GM18498 (cell line): Measurements from ENCODE around the gene VSIG10L2.
"Not testable (repeated sequence)": the region's sequence is repeated elsewhere in the genome, so short reads cannot be mapped to it uniquely, and the experiment has no call there.

Experiments used
- ATAC-seq: cut with Tn5 transposase; IDR thresholded peaks from one replicate; pipeline ENCODE4 v1.9.1; 2021; ENCODE audit warnings: mild to moderate bottlenecking, moderate library complexity; ENCODE audit not compliant: unreplicated experiment

The VSIG10L2 gene

DNA sequence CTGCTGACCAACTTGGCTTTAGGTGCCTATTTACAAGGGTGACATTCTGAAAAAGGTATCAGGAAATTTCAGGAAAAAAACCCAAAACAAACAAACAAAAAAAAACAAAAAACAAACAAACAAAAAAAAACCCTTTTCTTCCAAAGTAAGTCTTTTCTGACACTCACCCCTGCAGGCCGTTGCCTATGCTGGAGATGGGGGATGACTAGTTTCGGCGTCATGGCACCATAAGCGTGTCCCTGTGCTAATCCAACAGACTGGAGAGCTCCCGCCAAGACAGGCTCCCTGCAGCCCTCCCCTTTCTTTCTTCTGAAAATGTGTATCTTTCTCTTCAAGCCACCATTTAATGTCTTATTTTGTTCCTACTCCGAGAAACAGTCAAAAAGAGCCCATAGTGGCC, 13.7 kb downstream of the VSIG10L2 start:
- ATAC-seq: no peak

DNA sequence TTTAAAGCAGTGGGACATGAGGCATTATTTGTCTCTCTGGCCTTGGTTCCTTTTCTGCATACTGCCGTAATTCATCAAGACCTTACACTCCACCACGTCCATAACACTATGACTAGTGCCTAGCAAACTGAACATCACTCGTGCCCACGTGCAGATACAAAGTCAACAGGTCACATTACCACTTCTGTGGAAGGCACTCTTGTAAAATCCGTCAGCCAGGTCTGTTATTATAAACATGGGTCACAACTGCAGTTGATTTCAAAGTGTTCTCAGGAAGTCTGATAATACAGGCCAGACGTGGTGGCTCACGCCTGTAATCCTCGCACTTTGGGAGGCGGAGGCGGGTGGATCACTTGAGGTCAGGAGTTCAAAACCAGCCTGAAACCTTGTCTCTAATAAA, 14.1 kb downstream of the VSIG10L2 start:
- ATAC-seq: no peak

DNA sequence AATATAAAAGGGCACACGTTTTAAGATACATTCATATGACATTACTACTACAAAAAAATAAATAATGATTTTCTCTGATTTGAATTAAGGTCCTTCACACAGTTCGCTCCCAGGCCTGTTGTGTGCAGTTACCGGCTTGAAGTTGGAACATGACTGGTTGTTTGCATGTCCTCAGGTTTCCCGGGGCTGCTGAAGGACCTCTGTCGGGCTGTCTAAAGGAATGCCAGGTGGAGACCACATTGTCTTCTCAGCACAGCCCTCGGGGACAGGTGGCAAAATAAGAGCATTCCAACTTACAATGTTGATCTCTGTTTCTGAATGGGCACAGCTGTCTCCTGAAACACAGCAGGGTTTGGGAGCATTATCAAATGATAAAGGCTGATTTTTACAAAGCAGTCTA, 14.9 kb downstream of the VSIG10L2 start:
- ATAC-seq: no peak

DNA sequence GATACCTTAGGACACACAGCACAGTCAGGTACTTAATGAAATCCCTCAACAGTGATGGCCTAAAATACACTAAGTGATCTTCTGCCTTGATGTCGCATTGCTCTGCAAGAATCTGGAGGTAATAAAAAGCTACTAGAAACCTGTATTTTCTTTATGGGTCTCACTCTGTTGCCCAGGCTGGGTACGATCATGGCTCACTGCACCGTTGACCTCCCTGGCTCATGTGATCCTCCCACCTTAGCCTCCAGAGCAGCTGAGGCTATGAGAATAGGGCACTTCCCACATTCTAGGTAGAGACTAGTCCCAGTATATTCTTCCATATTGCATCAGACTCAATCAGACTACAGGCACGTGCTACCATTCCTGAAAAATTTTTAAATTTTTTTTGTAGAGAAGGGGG, 21.7 kb downstream of the VSIG10L2 start:
- no peak for ATAC-seq

DNA sequence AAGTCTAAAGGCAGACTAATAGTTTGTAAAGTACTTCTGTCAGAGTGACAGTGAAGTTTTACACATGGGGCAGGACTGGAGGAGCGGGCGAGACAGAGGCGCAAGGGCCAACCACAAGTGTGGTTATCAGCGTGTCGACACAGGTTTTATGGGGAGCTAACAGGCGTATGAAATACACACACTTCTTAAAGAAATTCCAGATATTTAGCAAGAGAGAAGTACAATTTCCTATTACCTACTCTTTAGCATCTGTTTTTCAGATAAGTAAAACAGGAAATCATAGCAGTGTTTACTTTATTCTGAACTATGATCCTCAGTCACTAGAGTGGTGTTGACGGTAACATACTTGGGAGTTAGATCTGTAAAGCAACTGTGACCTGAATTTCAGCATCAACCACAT, 22.5 kb downstream of the VSIG10L2 start:
- no peak for ATAC-seq

DNA sequence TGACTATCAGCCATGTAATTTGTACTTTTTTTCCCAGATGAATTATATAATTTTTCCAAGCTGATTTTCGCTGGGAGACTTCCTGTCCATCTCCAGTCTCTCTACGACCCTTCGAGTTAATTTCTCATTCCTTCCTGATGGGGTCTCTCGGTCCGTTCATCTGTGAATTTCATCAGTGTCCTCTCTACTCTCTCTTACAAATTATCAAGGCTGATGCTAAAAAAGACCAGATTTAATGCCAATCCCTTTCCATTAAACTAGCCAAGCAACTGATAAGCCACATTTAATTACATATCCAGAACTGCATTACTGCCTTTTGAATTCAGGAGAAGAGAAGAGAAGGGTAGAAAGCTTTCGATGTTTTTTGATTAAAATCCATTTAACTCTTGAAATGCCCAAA, 25.8 kb downstream of the VSIG10L2 start:
- ATAC-seq: no peak

DNA sequence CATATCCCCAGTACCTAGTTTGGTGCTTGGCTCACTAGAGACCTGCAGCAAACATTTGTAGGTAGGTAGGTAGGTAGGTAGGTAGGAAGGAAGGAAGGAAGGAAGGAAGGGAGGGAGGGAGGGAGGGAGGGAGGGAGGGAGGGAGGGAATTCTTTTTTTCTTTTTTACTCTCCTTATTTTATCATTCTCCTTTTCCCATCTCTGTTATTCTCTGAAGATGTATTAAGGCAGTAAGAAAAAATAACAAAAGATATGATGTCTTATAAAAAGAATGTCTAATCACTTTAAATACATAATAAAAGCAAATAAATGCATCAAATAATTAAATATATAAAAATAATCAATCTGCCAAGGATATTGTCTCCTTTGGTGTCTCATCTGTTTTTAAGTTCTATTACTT, 28.4 kb downstream of the VSIG10L2 start:
- no peak for ATAC-seq

DNA sequence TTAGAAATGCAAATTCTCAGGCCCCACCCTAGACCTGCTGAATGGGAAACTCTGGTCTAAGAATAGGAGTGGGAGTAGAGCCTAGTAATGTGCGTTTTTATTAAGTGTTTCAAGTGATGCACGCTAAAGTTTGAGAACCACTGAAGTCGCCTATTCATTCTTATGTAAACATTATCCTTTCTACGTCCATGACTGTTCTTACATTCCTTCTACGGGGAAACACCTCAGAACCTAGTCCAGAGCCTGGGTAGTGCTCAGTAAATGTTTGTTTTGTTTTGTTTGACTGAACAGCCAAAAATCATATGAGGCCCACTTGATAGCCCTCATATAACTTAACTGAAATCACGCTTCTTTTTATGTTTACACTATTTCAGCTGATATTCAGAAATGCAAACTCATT, 29.8 kb downstream of the VSIG10L2 start:
- ATAC-seq: no peak

DNA sequence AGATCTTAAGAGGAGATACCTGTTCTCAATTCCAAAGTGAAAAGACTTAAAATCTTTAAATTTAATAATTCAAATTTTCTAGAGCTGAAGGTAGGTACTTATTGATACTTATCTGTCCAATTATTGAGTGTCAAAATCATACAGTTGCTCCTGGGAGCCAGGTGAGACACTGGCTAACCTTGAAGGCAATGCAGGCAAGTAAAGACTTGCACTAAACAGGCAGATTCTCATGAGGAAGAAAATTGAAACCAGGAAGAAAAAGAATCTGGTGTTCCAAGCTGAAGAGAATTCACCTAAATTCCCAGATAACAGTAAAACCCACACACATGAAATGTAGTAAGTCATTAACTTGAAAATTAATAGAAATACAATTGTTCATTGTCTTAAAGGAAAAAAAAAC, 30.3 kb downstream of the VSIG10L2 start:
- no peak for ATAC-seq

DNA sequence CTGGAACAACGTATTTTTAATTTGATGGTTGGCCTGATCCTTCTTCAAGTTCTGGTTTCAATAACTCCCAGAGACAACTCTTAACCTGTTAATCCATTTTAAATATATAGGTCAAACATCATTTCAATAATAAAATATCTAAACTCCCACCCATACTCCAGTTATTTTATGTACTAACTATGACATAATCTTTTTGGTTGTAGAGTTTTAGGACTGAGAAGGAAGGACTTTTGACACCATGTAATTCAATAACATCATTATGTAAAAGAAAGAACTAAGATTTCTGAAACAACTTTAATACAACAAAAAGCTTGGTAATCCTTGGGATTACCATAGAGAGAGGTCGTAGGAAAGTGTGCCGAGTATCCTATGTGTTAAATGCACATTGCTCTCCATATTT, 31.5 kb downstream of the VSIG10L2 start:
- ATAC-seq: no peak

DNA sequence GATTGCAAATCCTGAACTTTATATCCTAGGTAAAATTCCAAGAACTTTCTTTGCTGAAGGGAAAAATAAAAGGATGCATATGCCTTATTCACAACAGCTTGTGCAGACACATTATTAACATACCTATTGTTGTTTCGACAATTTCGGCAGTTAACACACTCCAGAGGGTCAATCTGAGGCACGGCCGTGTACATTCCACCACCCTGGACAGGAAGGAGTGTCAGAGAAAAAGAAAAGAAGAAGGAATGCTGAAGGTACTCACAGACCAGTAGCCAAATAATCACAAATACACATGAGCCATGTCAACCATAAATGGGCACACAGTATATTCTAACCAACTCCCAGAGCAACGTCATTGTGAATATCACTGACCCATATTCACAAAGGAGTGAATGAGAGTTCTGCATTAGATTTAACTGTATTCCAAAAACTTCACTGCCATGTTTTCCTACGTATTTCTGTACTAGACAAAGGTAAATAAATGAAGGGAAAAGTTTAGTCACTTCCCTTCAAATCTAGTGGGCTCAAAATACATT, 32.4 kb downstream of the VSIG10L2 start:
- no peak for ATAC-seq

DNA sequence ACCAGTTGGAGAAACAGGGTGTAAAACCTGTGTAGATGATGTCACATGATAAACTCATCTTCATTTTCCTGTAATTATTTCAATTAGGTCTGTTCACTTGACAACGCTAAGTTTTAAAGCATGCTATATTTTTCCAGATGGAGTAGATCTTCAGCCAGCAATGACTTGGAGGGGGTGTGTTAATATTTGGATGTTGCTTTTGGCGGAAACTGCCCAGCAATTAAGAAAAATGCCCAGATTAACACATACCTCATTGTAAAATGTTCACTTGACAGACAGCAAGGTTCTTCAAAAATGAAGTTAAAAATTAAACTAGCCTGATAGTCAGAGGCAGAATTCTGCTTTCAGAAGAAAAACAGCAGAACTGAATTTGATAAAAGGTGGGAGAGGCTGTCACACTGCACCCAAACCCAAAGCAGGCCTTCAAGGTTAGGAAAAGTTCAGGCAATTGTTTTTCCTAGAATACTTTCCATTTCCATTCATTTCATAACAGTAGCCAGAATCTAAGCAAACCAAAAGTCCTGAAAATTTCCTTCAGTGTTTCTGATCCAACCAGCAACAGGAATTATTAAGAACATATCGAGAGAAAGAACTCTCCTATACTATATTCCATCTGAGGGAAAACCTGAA, 33.0 kb downstream of the VSIG10L2 start:
- no peak for ATAC-seq

DNA sequence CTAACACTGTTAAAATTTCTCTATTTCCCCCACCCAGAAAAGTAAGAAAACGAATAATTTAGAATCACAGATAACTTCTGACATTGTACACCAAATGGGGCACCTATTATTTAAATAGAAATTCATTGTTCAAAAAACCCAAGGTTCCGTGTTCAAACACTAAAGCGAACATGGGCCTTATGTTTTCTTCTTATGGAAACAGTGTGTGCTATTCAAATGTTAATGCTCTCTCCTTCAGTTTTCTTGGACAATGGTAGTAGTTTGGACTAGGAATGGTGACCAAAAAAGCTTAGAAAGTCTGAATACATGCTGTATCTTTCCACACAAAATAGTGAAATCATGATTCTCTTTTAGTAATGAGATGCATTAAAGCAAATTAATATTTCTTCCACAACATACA, 33.7 kb downstream of the VSIG10L2 start:
- ATAC-seq: no peak

DNA sequence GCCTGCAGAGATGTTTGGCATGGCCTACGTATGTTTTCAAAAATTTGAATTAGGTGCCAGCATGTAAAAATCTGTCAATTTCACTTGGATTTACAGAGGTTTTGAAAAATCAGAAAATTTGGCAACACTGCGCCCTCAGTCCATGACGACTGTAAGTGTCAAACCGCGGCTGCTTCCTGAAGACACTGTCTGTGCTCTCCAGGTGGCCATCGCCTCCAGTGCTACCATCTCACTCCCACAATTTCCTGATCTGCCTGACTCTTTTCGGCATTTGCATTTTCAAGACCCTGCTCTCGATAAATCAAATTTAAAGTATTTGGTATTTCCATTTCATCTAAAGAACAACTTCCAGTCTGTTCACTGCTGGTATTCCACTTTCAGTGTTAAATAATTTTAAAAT, 34.6 kb downstream of the VSIG10L2 start:
- ATAC-seq: no peak

DNA sequence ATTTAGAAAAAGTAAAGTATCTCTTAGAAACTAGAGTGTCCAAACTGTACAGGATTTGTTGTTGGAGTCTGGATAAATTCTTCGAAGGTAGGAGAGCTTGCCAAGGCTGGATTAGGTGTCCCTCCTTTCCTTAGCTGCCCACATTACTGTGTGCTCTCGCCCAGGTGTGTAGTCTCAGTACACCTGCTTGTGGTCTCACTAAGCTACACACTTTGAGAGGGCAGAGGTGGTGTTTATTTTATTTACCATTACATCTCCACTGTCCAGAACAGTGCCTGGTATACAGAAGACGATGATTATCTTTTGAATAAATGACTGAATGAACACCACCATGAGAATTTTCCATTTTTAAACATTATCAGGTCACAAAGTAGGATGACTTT, 36.5 kb downstream of the VSIG10L2 start:
- no peak for ATAC-seq

DNA sequence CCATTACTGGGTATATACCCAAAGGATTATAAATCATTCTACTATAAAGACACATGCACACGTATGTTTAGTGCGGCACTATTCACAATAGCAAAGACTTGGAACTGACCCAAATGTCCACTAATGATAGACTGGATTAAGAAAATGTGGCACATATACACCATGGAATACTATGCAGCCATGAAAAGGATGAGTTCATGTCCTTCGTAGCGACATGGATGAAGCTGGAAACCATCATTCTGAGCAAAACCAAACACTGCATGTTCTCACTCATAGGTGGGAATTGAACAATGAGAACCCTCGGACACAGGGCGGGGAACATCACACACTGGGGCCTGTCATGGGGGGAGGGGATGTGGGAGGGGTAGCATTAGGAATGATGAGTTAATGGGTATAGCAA, 40.1 kb downstream of the VSIG10L2 start:
- ATAC-seq: not testable (repeated sequence)

DNA sequence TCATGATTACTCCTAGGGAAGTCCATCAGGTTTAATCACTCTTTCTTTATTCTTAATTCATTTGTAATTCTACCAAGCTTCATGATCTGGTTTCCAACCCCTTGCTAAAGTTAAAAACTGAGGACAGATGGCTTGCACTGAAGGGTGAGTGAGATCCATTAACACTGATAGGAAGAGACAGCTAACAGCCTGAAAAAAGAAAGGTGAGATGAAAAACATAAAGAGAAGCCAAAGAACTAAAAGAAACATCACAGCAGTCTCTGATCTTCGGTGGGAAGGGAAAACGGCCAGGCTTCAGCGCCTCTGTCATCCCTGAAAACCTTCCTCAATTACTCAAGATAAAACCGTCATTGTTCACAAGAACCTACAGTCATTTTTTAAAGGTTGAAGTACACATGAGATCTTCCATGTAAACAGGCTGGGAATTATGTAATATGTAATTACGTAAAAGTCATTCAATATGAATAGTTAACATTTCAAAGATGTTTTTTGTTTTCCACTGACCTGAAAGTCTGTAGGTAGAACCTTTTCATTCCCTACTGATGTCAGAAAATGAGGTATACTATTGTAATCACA, 41.3 kb downstream of the VSIG10L2 start:
- ATAC-seq: no peak

DNA sequence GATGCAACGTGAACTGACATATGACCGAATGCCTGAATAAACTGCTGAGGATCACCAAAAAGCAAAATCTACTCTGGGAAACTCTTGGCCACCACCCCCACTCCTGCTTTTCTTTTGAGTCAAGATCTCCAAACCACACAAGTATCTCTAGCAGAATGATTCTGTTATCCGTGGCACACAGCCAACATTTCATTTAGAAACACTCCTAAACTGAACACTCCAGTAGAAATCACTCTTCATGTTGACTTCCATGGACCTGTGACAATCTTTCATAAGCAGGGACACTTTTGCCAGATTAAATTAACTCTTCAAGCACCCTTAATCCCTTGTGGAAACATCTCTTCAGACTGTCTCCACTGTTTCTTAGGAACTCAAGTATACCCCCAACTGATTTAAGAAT, 44.4 kb downstream of the VSIG10L2 start:
- no peak for ATAC-seq

DNA sequence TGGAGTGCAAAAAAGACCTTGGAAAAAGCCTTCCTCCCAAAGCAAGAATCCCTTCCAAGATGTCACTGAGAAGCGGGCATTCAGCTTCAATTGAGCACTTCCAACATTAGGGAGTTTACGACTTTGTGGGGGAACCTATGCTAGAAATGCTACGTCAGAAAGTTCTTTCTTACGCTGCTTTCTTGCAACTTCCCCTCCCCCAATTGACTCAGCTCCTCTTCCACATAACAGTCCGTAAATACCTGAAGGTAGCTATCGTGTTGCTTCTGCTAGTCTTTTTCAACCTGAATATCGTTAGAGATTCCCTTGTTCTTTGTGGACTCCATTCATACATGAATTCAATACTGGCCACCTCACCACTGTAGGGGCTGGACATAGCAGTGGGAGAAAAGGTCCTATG, 47.0 kb downstream of the VSIG10L2 start:
- ATAC-seq: no peak

DNA sequence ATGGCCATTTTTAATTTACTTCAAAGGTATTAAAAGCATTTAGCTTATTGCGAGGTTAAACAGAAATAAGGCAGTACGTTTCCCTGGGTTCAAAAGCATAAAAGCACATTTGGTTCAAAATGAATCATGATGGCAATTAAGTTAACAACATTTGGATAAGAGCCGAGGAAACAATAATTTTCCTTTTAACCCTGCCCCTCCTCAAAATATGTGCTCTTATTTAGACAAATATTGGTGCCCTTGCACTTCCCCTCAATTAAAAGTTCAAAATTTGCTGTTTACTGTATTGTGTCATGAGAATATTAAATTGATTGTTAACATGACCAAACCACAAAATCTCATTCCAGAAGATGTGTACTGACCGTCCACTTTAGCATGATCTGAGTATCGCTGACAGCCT, 48.7 kb downstream of the VSIG10L2 start:
- no peak for ATAC-seq

DNA sequence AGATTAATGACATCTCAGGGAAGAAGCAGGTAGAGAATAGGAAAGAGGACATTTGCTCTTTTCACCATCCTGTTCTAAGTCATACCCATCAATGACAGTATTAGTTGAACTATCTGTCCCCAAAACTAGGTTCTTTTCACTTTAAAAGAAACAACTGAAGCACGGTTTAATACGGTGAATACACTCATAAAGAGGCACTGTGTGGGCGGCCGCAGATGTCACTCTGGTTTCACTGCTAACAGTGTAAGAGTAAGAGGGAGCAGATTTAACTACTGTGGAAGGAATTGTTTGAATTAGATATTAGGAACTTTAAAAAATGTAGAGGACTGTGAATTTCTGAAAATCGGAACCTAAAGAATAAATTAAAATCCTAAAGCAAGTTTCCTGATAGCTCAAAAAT, 49.5 kb downstream of the VSIG10L2 start:
- ATAC-seq: peak; percentile 85

DNA sequence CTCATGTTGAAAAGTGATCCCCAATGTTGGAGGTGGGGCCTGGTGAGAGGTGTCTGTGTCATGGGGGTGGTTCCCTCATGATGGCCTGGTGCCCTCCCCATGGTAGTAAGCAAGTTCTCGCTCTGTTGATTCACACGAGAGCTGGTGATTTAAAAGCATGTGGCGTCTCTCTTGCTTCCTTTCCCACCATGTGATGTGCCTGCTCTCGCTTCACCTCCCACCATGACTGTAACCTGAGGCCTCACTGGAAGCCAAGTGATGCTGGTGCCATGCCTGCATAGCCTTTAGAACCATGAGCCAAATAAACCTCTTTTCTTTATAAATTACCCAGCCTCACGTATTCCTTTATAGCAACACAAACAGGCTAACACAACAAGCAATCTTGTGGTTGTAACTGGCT, 52.4 kb downstream of the VSIG10L2 start:
- no peak for ATAC-seq
